VCaP (cell line): ENCODE data around the gene MFSD12.
"Not testable (repeated sequence)": the region's sequence is repeated elsewhere in the genome, so short reads cannot be mapped to it uniquely, and the experiment has no call there.

Experiments used
- H3K27ac ChIP-seq: fragments of 450-650 bp; 2 replicates; pipeline ENCODE4 v1.5.1; 2017
- CTCF ChIP-seq: fragments of 450-650 bp; conservative IDR thresholded peaks from 2 replicates; pipeline ENCODE4 v1.5.1; 2017; ENCODE audit warnings: mild to moderate bottlenecking, moderate library complexity

Gene MFSD12

GRCh38 chr19:3533563-3534216 is 23.7 kb downstream of the MFSD12 start:
- H3K27ac ChIP-seq, result no peak overlapping the region
- TF ChIP-seq CTCF, result no peak

- H3K27ac ChIP-seq, result no peak overlapping the region
- TF ChIP-seq CTCF, result no peak
These were observed 24.4 kb downstream of the MFSD12 start for GRCh38 chr19:3533033-3533432.

GRCh38 chr19:3532154-3532786 is 25.1 kb downstream of the MFSD12 start:
- TF ChIP-seq CTCF, result no peak
- H3K27ac ChIP-seq, result no peak overlapping the region

GRCh38 chr19:3531716-3532115 is 25.7 kb downstream of the MFSD12 start:
- TF ChIP-seq CTCF, result no peak
- H3K27ac ChIP-seq, result no peak overlapping the region

GRCh38 chr19:3530389-3530788 is 27.0 kb downstream of the MFSD12 start:
- no peak overlapping the region for H3K27ac ChIP-seq
- TF ChIP-seq CTCF, result no peak

- H3K27ac ChIP-seq, result not testable (repeated sequence)
These were observed 28.1 kb downstream of the MFSD12 start for GRCh38 chr19:3529299-3529698.

GRCh38 chr19:3528539-3529211 is 28.7 kb downstream of the MFSD12 start:
- H3K27ac ChIP-seq, result no peak overlapping the region
- TF ChIP-seq CTCF, result no peak

GRCh38 chr19:3528080-3528479 is 29.3 kb downstream of the MFSD12 start:
- TF ChIP-seq CTCF, result no peak
- H3K27ac ChIP-seq, result no peak overlapping the region
